Measurements from ENCODE around the gene KCNG2. TPM values are rescaled to one million over a fixed set of nuclear protein-coding genes. Genes with fewer than 3 reads are reported as not detected.

KCNG2 gene
- total RNA-seq, 1 donor from 2014 or later, result not detected

DNA sequence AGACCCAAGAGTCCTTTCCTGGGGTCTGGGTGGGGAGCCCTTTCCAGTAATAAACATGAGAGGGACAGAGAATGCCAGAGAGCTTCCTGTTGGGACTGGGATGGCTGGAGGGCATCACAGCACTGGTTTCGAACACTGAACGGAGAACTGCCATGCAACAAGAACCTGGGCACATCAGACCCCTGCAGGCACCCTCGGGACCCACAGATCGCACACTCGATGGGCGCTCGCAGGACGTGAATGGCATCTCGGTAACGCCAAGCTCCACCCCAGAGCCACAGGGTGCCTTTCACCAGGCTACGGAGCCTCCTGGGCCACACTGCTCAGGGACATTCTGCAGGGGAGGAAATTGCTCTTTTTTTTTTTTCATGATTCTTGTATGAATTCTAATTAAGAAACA is 128.6 kb downstream of the KCNG2 start:
- Mint-ChIP-seq H3K4me1 (no peaks in the 10 kb centered on the region), H3K27ac (no peak overlapping the region), H3K9me3 (peaks cover 20% of the 10 kb centered on the region), H3K27me3 (no peaks in the 10 kb centered on the region), H3K4me3 (no peak overlapping the region), H3K36me3 (ENCODE audit: low read depth) (peaks cover 80% of the 10 kb centered on the region)
- ChIA-PET CTCF (no interaction called here), POLR2A (no interaction called here)
- TF ChIP-seq, protein P1, sequence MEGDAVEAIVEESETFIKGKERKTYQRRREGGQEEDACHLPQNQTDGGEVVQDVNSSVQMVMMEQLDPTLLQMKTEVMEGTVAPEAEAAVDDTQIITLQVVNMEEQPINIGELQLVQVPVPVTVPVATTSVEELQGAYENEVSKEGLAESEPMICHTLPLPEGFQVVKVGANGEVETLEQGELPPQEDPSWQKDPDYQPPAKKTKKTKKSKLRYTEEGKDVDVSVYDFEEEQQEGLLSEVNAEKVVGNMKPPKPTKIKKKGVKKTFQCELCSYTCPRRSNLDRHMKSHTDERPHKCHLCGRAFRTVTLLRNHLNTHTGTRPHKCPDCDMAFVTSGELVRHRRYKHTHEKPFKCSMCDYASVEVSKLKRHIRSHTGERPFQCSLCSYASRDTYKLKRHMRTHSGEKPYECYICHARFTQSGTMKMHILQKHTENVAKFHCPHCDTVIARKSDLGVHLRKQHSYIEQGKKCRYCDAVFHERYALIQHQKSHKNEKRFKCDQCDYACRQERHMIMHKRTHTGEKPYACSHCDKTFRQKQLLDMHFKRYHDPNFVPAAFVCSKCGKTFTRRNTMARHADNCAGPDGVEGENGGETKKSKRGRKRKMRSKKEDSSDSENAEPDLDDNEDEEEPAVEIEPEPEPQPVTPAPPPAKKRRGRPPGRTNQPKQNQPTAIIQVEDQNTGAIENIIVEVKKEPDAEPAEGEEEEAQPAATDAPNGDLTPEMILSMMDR (IDR thresholded peaks at IDR 0.05), result no peak
- intact Hi-C loops (cut with micrococcal nuclease), result no loop called here
- ATAC-seq (ENCODE audit: low read depth) (no peak), DNase-seq (peak; percentile 12)

DNA sequence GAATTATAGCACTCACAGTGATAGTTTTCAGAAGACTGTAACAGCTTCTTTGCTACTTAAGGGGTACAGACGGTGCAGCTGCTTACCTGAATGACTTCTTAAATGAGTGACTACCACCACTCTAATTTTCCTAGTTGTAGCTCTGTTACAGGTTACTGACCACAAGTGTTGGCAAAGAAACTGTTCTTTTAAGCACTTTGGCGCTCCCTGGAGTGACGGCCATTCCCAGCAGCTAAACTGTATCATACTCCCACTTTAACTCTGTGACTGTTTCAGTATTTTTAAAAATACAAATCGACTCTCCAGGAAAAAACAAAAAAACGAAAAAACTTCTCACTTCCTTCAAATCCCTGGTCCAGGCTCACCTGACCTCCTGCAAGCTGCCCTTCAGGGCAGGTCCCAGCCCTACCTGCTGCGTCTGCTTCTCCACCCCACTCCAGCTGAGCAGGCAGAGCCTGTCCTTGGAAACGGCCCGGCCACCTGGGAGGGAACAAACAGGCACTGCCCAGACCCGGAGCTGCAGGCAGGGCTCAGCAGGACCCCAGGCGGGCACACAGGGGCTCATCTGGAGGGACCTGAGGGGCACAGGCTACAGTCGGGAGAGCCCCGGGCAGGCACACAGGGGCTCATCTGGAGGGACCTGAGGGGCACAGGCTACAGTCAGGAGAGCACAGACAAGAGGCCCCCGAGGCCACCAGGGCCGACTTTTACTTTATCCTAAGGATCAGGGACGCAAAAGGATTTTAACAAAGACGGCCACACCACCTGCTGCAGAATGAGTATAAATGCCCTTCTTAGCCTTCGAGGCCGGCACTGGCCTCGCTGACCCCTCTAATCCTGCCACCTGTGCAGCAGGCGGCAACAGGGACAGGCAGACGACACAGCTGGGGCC is 129.2 kb downstream of the KCNG2 start:
- H3K27ac Mint-ChIP-seq, result no peak overlapping the region
- DNase-seq (peak; percentile 12), ATAC-seq (ENCODE audit: low read depth) (no peak)
- ChIA-PET POLR2A (no interaction called here), CTCF (no interaction called here)
- intact Hi-C loops (cut with micrococcal nuclease), result no loop called here
- H3K36me3 Mint-ChIP-seq (ENCODE audit: low read depth), result peaks cover 83% of the 10 kb centered on the region
- TF ChIP-seq, protein P1 (IDR thresholded peaks at IDR 0.05), result no peak
- no peak overlapping the region for H3K4me3 Mint-ChIP-seq
- H3K9me3 Mint-ChIP-seq, result peaks cover 22% of the 10 kb centered on the region
- H3K27me3 Mint-ChIP-seq, result no peaks in the 10 kb centered on the region
- no peaks in the 10 kb centered on the region for H3K4me1 Mint-ChIP-seq

DNA sequence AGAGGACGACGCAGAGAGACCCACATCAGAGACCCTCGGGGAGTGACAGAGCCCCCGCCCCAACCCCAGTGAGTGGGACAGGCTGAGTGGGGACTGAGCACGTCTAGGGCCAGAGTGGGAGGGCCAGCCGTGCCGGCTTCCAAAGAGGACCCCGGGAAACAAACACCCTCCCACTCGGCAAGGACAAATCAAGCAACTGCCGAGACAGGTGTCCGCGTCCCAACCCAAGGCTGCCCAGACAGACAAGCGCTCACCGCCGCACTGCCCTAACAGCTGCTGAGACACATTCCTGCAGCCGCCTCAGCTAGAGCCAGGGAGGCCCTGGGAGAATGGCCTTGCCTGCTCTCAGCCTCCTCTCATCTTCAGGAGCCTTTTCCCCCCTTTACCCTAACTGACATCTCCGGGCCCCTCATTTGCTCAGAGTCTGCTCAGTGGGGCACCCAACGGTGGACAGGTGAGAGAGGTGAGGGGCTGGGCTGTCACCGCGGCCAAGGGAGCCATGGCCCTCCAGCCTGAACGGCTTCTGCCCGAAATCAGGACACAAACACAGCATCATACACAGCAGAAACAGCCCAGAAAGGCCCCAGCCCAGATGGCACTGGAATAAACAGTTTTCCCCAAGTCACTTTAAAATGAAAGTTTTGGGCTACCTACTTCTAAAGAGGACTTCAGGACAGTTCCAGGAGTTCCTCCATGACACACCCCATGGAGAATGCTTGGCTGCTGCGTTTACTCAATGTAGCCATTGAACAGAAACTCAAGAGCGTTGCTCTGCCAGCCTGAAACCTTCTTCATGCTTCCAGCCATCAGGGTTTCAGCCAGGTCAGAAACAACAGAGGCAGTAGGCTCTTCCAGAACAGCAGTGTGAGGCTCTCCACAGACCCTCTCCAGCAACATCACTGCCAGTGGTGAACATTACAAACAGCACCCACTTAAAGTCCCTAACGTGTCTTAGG is 130.1 kb downstream of the KCNG2 start:
- Mint-ChIP-seq H3K27ac (no peak overlapping the region), H3K36me3 (ENCODE audit: low read depth) (peaks cover 87% of the 10 kb centered on the region), H3K9me3 (peaks cover 31% of the 10 kb centered on the region), H3K4me1 (no peaks in the 10 kb centered on the region), H3K4me3 (no peak overlapping the region), H3K27me3 (no peaks in the 10 kb centered on the region)
- ATAC-seq (ENCODE audit: low read depth) (no peak), DNase-seq (no peak)
- POLR2A ChIA-PET, result no interaction called here
- intact Hi-C loops (cut with micrococcal nuclease), result no loop called here
- CTCF ChIA-PET, result no interaction called here
- TF ChIP-seq, protein P1 (IDR thresholded peaks at IDR 0.05), result no peak

DNA sequence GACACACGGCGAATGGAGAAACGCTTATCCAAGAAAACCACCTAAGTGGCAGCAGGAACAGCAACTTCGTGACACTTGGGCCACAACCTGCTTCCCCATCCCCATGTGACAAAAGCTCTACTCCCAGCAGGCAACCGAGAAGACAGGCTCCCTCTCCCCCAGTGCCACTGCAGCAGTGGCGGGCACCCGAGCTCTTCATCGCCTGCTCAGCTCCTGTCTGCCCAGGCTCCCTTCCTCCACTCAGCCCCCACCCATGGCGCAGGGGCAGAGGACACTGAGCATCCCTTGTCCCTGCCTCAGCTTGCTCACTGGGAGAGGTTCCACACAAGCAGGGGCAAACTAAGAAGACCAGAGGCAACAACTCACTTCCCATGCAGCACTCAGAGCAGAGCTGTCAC is 130.8 kb downstream of the KCNG2 start:
- Mint-ChIP-seq H3K4me1 (no peaks in the 10 kb centered on the region), H3K4me3 (no peak overlapping the region), H3K9me3 (peaks cover 38% of the 10 kb centered on the region), H3K27me3 (no peaks in the 10 kb centered on the region), H3K36me3 (ENCODE audit: low read depth) (peaks cover 89% of the 10 kb centered on the region), H3K27ac (no peak overlapping the region)
- intact Hi-C loops (cut with micrococcal nuclease), result no loop called here
- DNase-seq, result no peak
- TF ChIP-seq, protein P1 (IDR thresholded peaks at IDR 0.05), result no peak
- ChIA-PET POLR2A (no interaction called here), CTCF (no interaction called here)
- ATAC-seq (ENCODE audit: low read depth), result no peak
